Midbrain (tissue), 1 donor: ENCODE results near the gene UNC93A.
"Not testable (repeated sequence)": the region's sequence is repeated elsewhere in the genome, so short reads cannot be mapped to it uniquely, and the experiment has no call there.

Experiments used
- DNase-seq: peaks from one replicate; lab custom pipeline; 2025; lab: John Stamatoyannopoulos, UW

Gene UNC93A

DNA sequence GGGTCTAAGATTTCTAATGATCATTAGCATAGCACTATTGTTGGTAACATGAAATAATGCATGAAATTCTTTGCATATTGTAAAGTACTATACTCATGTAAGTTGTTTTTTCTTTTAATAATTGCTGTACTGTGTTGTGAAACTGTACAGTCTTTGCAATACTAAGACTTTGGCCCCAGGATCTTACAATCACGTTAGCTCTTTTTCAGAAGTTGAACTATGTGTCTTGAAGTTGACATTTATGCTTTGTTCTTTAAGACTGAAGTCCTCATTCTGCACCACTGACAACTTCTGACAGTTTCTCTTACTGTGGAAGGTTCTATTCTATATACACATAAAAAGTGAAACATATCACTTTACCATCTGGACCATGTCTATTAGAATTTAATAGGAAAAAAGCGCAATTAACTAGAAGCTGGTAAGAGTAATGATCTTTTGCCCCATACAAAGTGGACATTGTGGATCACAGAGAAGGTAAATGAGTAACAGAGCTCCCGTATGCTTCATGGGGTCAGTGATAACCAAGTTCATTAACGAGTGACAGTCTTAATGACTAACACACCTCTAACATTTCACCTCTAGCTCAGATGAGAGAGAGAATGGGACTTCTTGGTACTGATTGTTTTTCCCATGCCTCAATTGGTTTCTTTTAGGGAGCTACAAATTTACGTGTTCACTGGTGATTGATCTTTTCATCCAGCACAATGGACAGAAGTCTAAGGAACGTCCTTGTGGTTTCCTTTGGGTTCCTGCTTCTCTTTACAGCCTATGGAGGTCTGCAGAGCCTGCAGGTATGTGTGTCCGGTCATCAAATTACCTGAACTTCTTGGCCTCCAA is at the start of gene UNC93A:
Gene UNC93A (plus strand): TSS at position 530 of the 837 bp plus-strand sequence. CDS start 175 bp downstream, at position 705.
- DNase-seq: no peak

DNA sequence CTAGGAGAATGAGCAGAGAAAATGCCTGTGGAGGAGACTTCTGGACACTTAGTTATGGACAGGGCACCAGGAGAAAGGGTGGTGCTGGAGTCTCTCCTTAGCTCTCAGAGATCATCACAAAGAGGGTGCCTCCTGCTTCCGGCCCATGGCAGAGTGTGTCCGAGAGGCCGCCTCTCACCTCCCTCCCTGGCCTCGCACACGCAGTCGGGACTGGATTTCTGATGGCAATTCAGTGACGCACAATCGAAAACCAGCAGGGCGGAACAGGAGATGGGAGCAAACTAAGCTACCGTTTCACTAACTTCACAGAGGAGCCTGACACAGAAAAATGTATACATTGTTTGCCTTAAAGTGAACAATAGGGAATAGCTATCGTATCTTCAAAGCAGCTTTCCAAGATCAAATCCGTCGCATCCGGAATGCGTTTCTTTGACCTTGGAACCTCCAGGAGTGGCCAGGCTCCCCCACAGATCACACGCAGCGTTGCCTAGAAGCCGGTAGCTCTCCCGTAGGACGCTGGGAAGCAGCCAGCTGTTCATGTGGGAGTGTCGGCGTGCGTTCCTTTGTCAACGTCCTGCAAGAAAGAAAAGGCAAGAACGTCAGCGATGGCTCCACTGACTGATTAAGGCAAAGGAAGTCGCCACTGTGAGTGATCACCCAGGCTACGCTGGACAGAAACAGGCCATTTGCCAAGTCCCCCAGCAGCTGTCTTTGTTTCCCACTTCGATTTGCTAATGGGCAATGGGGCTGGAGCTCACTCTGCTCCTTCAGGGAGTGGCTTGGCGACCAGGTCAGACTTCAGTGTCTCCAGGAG is 49.6 kb upstream of the UNC93A start:
- DNase-seq: peak; percentile 12

DNA sequence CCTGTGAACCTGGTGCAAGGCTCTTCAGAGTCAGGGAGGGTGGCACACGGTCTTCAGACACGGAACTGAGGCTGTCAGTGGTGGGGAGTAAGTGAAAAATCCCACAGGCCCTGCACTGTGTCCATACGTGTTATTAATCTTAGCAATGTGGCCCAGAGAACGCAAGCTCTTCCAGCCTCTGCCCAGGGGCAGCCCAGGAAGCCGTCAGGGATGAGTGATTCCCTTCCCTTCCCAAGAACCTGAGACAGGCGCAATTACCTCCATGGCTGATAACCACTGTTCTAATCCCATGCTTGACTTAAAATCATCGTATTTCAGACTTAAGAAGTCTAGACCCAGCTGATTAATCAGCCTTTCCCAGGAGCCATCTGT is 49.0 kb upstream of the UNC93A start:
- DNase-seq: not testable (repeated sequence)

DNA sequence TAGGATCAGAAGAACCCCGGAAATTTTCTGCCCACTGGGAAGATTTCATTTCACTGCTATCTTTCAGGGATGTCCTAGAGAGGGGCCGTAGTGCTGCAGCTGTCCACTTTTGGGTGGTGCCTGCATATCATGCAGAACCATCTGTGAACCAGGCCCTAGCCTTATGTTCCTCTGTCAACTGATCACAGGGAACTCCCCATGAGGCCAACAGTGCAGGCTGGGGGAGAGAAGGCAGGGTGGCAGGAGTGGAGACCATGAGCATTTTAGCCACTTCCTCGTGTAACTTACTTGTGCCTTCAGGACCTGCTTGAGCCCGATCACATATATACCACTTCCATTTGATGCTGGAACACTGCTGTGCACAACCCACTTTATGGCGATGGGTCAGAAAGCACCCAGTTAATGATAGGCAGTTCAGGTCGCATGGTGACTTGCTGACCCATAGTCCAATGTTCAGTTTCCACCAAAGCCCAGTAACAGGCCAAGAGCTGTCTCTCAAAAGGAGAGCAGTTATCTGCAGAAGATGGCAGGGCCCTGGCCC is 48.5 kb upstream of the UNC93A start:
- DNase-seq: not testable (repeated sequence)

DNA sequence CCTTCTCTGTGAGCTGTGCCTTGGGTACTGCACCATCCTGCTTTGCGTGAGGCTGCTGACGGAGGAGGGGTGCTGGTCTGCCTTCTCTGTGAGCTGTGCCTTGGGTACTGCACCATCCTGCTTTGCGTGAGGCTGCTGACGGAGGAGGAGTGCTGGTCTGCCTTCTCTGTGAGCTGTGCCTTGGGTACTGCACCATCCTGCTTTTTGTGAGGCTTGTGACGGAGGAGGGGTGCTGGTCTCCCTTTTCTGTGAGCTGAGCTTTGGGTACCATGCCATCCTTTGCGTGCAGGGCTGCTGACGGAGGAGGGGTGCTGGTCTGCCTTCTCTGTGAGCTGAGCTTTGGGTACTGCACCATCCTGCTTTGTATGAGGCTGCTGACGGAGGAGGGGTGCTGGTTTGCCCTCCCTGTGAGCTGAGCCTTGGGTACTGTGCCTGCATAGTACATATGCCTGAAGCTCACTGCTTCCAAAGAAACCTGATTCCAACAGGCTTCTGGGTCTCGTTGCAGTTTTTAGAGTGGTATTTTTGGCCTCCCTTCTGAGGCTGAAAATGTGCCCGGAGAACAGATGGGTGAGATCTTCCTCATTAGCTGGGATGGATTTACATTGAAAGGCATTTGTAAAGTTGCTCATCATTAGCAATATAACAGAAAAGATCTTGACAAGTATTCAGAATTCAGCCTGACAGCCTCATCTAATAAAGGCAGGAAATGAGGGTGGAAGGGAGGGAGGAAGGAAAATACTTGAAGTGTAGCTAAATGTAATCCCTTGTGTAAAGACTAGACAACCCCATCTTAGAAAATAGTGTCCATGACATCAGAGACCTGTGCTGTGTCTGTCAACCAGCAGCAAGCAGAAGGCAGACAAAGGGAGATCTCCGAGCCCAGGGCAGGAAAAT is 46.8 kb upstream of the UNC93A start:
- DNase-seq: no peak

DNA sequence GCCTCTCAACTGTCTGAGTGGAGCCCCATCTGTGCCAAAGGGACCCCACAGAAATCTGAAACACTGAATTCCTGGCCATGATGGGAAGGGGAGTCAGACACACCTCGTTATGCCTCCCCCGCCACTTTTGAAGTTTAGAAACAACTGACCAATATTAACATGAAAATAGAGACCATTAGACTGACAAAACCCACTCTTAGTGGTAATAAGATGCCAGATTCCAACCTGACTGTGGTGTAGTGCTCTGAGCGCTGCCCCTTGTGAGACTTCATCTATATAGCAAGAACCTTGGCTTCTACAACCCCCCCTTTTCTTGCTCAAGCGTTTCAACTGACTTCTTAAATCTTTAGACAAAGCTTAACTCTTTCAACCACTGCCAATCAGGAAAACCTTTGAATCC is 46.1 kb upstream of the UNC93A start:
- DNase-seq: no peak

DNA sequence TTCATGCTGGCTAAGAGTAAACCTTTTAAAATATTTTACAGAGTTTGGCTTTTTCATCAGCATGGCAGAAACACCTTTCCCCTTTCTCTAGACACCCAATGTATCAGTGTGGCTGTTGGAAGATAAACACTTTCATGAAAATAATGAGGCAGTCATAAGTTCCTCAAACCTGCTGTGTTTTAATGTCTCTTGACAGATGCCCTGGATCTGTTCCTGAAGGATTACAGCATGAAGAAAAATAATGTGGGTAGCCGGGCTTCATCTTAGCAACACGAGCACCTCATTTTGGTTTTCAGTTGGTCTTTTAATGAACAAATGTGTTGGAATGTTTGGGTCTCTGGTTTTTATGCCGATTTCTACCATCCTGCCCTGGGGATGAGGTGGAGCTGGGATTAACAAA is 45.5 kb upstream of the UNC93A start:
- no peak for DNase-seq

DNA sequence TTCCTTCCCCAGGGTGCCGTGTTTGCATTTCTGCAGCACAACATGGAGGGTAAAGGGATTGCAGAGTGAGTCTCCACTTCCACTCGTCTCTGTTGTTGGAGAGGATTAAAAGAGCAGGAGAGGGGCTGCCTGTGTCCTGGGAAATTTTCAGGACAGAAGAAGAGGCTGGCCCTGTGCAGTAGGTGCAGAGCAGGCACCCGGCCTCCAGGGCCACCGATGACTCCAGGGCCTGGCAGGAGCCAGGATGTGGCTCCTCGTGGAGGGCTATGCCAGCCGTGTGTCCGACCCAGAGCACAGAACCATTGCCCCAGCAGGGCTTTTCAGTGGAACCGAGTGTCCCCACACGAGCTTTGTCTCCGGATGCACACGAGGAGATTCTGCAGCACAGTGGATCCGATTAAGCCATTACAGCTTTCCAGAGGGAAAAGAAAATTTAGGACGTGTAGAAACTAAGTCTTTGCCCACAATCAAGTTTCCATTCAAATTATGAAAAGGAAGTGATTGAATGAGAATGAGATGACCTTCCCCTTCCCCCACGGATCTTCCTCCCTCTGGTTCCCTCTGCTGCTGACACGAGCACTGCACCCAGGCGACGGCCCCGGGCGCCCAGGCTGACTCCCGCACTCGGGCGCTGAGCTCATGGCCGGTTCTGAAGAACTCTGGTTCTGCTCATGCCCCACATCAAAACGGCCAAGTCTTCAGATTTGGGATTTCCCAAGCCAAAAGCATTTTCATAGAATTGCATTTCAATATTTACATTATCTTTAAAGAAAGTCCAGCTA is 43.1 kb upstream of the UNC93A start:
- DNase-seq: no peak

DNA sequence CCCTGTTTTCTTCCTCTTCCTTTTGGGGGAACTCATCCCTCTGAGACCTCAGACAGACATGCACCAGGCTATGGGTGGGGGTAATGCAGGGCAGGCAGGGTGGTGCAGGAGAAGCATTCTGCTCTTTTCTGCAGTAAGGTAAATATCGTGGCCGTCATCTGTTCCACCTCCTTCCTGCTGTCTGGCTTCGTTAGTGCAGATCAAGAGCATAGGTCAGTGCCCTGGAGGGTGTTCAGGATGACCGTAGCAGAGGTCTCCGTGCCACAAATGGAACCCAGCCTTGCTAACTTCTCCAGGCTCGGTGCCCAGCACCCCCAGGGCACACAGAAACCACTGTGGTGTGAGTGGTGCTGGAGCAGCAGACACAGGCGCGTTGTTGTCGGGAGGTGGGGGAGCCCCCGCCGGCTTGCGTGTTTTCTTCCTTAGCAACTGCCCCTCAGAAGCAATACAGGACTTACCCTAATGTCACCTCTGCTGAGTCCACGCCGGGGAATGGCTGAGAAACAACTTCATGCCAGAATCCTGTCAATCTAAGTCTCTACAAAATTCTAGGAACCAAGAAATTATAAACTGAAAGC is 42.1 kb upstream of the UNC93A start:
- DNase-seq: not testable (repeated sequence)

DNA sequence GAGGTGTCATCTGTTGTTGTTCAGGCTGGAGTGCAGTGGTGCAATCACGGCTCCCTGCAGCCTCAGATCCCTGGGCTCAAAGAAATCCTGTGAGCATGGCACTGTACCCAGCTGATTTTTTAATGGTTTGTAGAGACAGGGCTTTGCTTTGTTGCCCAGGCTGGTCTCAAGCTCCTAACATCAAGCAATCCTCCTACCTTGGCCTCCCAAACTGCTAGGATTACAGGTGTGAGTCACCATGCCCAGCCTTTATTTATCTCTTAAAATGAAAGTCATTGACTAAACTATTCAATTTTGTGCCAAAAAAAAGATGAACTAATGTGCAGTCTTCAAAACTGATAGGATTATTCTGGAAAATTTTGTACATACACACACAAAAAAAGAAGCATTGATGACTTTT is 38.8 kb upstream of the UNC93A start:
- DNase-seq: no peak

DNA sequence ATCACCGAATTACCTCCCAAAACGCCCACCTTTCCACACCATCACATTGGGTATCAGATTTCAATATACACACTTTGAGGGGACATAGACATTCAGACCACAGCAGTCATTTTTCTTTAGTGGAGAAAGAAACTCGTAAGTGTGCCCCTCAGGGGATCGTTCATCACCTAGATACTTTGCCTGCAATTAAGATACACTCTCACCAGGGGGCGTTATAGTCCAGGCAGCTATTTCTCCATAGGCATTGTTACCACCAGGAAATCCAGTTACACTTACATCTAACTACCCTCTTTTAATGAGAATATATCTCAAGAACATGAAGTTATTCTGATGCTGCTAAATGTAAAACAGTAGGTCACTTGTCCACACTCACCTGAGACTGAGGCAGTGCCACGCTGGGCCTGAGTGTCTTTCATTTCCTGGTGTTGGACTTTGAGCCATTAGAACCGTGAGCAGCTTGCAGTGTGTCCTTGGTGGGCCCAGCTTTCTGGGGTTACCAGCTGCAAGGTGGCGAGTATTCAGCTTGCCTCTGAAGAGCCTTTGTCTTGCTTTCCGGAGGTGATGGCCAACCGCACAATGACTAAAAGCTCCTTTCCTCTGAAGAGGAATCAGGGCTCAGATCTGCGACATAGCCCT is 35.1 kb upstream of the UNC93A start:
- DNase-seq: no peak

DNA sequence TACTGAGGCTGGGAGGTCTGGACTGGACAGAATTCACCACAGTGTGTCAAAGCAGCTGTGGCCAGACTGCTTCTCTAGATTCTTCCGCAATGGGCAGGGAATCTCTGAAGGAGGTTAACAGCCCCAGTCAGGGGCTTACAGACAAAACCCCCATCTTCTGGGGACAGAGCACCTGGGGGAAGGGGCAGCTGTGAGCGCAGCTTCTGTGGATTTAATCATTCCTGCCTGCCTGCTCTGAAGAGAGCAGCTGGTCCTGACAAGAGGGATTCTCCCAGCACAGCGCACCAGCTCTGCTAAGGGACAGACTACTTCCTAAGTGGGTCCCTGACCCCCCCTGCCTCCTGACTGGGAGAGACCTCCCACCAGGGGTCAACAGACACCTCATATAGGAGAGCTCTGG is 32.5 kb upstream of the UNC93A start:
- no peak for DNase-seq

DNA sequence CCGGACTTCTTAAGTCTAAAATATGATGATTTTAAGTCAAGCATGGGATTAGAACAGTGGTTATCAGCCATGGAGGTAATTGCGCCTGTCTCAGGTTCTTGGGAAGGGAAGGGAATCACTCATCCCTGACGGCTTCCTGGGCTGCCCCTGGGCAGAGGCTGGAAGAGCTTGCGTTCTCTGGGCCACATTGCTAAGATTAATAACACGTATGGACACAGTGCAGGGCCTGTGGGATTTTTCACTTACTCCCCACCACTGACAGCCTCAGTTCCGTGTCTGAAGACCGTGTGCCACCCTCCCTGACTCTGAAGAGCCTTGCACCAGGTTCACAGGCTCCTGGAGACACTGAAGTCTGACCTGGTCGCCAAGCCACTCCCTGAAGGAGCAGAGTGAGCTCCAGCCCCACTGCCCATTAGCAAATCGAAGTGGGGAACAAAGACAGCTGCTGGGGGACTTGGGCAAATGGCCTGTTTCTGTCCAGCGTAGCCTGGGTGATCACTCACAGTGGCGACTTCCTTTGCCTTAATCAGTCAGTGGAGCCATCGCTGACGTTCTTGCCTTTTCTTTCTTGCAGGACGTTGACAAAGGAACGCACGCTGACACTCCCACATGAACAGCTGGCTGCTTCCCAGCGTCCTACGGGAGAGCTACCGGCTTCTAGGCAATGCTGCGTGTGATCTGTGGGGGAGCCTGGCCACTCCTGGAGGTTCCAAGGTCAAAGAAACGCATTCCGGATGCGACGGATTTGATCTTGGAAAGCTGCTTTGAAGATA is 24.9 kb upstream of the UNC93A start:
- not testable (repeated sequence) for DNase-seq

DNA sequence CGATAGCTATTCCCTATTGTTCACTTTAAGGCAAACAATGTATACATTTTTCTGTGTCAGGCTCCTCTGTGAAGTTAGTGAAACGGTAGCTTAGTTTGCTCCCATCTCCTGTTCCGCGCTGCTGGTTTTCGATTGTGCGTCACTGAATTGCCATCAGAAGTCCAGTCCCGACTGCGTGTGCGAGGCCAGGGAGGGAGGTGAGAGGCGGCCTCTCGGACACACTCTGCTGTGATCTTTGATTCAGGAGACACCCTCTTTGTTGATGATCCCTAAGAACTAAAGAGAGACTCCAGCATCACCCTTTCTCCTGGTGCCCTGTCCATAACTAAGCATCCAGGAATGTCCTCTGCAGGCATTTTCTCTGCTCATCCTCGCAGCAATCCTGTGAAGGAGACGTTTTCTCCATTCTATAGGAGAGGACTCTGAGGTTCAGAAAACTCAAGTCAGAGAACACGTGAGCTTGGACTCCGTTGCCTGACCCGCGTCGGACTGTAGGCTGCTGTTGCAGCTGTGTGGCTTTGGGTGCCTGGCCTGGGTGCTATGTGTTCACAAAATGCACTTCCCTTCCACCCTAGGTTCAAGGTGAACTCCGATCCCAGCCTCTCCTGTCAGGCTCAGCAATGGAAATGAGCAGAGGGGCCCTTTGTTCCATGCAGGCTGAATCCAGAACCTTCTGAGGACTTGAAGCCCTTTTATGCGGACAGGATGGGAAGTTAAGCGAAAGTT is 24.1 kb upstream of the UNC93A start:
- no peak for DNase-seq

DNA sequence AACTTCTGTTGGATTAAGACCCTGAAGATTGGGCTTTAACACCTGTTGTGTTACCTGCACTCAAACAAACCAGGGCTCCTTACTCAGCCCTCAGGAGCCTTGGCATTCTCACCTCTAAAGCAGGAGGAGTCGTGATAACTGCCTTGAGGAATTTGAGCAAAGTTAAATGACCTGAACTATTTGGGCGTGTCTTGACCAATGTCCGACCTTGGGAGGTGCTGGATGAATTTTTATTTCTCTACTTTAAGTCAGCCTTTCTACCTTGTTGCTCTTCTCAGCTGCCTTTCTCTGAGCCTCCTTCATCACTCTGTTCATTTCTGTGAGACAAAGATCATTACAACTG is 23.6 kb upstream of the UNC93A start:
- DNase-seq: not testable (repeated sequence)

DNA sequence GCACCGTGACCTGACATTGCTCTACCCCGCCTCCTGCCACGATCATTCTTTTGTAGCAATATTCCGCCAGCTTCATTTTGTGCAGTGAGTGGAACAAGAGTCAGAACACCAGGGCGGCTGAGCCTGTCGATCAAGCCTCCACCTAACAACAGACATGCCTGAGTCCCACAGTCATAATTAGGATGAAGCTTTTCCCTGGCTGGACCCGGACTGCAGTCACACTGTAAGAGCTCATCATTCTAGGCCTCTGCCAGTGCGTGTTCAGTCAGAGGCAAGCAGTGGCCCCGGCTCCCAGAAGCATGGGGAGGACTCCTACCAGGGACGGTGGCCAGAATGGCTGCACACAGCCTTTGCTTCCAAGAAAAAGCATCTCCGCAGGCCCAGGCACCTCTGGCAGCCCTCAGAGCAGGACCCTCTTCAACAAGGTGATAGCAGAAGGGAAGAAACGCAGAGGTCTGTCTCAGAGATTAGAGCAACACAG is 23.2 kb upstream of the UNC93A start:
- no peak for DNase-seq

DNA sequence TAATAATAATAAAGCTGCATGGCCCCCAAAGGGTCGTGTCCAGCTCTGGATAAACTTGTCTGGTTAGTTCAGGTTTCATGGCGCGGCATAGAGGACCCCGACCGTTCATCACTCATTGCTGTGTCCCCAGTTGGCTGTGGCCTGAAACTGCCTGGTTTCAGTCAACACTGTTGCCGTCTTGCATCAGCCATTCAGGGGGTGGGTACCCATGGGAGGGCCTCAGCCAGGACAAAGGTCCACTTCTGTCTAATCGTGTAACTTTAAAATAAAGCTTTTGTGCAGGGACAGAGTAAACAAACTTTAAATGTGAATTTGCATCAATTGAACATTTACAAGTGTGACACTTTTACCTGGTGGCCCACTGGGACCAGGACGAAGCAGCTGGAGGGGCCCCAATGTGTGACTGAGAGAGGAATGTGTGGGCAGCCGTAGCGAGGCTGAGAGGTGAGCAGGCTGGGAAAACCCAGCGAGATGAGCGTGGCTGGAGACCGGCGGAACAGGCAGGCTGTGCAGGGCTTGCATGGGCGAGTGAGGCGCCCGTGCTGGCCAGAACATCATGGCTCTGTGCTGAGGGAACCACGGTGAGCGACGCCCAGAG is 22.3 kb upstream of the UNC93A start:
- no peak for DNase-seq
